GM18951 (cell line): ENCODE measurements around the gene CALHM3.
"Not testable (repeated sequence)": the region's sequence is repeated elsewhere in the genome, so short reads cannot be mapped to it uniquely, and the experiment has no call there.

ENCODE experiments used
- POLR2A ChIP-seq: IDR thresholded peaks from 4 replicates; pipeline ENCODE4 v1.6.1; 2011; ENCODE audit warnings: mild to moderate bottlenecking; ENCODE audit not compliant: insufficient read length, insufficient read depth; ENCODE audit errors: extremely low read depth
- in situ Hi-C: fragments of 300-500 bp; cut with MboI; formaldehyde crosslinking; loops from one replicate; pipeline ENCODE4 v1.12.0; 2022; ENCODE audit warnings: low sequenced_read_pairs, mixed read lengths, inconsistent platforms; ENCODE audit not compliant: unreplicated experiment

Gene CALHM3

DNA sequence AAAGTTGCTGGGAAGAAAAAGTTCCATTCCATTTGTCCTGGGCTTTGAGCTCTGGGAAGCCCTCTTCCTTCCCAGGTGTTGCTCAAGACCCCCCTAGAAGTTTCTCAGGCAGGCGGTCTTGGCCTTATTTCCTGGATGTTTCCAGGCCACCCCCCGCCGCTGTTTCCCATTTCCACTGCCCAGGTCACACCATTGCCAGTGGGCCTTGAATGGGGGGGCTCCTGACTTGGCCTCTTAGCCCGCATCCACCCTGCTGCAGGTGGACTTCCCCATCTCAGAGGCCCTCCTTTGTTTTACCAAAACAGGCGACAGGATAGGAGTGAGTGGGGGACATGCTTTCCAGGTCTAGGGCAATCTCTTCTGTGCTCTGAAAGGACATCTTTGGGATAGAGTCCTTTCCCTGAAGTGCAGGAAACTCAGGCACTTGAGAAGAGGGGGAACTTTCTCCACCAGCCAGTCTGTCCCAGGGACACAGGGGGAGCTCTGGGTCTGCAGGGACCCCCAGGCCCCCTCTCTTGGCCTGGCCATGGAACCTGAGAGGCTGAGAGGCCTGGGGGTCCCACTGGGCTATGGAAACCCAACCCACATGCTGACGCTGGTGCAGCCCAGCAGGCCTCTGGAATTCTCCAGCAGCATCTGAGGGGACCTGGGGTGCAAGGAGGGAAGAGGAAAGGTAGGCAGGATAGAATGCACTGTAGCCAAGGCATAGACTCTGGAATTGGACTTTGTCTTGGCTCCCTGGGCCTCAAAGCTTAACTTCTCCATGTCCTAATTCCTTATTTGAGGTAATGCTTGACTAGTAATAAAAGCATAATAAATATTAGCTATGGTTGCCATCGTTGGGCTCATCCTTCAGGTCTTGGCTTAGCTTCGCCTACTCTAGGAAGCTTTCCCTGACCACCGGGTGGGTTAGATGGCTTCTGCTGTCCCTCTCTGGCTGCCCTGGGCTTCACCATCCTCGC, 32.0 kb upstream of the CALHM3 start:
- in situ Hi-C loops = no loop called here
- no peak for TF ChIP-seq POLR2A

DNA sequence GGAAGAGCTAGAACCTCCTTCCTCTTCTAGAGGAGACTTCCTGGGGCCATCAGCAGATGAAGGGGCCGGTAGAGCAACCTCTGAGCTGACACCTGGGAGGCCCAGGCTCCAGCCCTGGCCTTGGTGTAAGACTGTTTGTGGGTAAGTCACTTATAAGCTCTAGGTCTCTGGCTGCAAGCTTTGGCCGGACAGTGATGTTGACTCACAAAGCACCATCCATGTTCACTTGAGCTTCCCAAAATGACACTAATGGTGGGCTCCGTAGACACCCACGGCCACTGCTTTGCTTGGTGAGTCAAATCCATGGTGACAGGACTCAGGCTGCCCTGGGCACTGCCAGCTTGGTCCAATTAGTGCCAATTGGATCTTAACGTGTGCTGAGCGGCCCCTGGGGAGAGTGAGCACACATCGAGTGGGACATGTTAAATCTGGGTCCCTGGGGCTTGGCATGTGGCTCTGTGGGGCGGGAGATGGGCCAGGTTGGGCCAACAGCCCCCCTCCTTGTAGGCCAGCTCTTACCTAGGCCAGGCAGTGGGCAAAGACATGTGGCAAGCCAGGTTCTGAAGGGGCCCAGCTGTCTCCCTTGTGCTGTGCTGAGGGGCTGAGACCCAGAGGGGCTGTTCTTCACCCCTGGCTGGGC, 31.1 kb upstream of the CALHM3 start:
- in situ Hi-C loops = no loop called here
- no peak for TF ChIP-seq POLR2A

DNA sequence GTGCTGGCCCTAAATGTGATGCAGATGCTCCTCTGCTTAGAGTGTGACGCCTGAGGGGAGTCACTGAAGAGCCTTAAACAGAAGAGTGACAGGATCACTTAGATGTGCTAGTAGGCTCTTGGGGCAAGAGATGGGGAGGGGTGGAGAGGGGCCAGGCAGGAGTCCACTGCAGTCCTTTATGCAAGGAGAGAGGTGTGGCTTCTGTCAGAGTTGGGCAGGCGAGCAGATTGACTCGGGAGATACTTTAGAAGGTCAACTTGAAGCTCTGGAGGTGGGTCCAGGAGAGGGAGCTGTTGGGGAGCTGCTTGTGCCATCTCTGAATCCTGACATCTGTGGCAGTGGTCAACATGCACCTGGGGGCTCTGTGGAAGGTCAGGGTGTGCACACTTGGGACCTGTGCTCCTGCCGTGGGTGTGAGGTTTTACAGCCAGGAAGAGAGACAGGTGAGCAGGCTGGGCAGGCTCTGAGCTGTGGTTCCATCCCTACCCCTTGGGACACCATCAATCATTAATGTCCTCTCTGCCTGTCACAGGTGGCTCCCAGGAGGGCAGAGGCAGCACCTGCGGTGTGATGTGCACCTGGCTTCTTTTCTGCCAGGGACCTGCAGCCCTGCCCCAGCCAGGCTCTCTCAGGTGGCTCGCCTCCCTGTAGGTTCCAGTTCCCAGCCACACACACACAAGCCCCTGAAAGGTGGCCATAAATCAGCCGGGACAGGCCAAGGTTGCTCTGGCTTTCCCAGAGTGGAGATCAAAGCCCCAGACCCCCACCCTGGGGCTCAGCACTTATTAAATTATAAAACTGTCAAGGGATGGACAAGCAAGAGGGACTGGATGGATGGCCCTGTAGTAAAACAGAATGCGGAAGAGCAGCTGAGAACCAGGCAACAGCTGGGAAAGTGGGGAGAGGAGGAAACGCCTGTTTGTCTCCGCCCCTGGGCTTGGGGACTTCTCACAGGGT, 28.5 kb upstream of the CALHM3 start:
- TF ChIP-seq POLR2A = no peak
- in situ Hi-C loops = no loop called here

DNA sequence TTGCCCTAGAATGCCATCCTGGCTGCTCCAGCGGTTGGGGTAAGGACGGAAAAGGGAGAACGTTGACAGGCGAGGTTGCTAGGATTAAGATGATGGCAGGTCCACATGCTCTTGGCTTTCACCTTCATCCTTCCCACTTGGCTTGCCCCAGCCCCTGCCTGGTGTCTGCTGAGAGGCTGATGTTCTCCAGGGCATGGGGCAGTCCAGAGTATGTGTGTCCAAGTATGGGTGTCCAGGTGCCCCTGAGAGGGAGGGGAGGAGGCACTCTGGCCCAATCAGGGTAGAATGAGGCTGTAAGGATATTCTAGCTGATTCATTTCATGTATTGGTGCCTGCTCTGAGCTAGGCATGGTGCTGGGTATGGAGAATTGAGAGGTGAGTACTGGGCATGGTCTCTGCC, 27.0 kb upstream of the CALHM3 start:
- no peak for TF ChIP-seq POLR2A
- in situ Hi-C loops = no loop called here

DNA sequence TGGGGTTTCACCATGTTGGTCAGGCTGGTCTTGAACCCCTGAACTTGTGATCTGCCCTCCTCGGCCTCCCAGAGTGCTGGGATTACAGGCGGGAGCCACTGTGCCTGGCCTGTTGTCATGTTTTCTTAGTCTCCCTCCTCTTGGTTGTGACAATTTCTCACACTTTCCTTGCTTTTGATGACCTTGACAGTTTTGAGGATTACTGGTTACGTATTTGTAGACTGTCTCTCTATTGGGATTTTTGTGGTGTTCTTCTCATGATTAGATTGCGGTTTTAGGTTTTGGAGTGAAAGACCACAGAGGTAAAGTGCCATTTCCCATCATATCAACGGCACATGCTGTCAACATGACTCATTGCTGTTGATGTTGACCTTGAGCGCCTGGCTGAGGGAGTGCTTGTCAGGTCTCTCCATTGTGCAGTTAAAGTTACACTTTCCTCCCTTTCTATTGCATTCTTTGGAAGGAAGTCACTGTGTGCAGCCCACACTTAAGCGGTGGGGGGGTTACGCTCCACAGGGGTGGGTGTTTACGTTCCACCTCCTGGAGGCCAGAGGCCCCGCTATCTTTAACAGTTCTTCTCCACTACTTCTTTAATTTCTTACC, 25.2 kb upstream of the CALHM3 start:
- no peak for TF ChIP-seq POLR2A
- in situ Hi-C loops = no loop called here

DNA sequence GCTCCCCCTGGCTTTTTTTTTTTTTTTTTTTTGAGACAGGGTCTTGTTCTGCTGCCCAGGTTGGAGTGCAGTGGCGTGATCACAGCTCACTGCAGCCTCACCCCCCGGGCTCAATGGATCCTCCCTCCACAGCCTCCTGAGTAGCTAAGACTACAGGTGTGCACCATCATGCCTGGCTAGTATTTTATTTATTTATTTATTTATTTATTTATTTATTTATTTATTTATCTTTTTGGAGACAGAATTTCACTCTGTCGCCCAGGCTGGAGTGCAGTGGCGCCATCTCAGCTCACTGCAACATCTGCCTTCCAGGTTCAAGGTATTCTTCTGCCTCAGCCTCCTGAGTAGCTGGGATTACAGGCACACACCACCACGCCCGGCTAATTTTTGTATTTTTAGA, 24.7 kb upstream of the CALHM3 start:
- in situ Hi-C loops = not testable (repeated sequence)

DNA sequence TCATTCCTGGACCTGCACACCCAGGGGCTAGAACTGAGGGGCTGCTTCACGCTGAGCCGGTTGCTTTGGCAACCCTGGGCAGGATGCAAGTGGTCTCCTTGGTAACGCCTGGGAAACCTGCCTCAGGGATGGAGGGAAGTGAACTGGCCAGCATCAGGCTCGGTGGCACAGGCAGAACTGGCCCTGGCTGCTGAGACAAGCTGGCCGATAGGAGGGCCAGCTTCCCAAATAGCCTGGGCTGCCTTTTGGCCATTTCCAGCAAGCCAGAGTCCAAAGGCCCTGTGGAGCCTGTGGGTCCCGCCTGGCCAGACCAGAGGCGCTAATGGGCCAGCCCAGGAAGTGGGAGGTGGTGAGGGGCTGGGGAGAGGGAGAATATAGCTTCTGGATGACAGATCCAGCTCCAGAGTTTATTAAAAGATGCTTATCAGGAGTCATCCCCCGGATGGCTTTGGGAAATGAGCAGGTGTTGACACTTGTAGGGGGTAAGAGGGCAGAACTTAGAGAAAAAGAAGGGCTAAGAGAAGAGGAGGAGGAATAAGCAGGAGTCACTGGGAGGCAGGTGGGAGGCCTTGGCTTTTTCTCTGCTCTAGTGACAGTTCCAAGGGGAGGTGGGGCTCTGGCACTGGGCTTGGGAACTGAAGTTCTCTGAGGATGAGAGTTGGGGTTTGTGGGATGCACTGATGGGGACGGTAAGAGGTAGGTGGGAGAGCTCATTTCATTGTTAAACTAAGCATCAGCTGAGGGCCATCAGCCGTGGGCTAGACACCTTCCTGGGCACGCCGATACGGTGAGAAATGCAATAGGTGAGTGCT, 24.0 kb upstream of the CALHM3 start:
- TF ChIP-seq POLR2A = no peak
- in situ Hi-C loops = no loop called here

DNA sequence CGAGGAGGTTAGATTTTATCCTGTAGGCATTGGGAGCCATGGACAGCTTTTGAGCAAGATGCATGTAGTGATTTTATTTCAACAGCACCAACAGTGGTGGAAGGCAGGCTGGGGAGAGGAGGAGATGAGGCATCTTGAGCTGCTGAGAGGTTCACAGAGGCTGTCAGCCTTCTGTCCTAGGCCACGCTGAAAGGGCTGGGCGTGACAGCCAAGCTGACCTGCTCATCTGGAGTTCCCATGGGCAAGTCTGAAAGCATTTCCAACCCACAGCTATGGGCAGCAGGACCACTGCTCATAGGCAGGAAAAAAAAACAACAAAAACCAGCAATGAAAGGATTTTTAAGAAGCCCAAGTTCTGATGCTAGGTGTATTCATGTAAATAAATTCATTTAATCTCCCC, 22.1 kb upstream of the CALHM3 start:
- no peak for TF ChIP-seq POLR2A
- in situ Hi-C loops = no loop called here

DNA sequence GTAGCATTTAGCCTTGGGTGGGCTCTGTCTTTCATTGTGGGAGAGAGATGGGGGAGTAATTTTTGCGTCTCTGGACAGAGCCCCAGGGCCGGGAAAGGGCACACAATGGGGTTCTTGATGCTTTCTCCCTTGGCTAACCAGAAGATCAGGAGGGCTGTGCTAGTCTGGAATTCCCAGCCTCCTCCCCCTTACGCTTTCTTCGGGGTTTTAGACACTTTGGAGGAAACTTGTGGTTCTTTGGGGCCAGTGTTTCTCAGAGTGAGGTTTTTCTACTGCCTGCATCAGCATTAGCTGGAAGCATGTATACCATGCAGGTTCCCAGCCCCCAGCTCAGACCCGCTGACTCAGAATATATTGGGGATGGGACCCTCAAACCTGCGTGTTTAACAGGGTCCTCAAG, 21.4 kb upstream of the CALHM3 start:
- TF ChIP-seq POLR2A = no peak
- in situ Hi-C loops = no loop called here

DNA sequence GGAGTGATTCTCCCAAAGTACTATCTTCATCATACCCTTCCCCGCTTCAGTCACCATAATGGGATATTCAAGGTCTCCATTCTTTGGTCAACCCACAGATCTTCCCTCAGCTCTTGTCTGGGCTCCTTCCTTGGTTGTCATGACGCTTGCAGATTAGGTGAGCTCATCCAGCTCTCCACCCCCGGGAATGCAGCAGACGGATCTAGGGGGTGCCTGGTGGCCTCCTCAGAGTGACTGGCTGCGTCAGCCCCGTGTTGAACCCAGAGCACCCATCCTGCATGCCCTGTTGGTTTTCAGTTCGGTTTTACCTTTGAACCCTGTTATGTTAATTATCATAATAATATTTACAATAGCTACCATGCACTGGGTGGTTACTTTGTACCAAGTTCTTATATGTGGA, 20.8 kb upstream of the CALHM3 start:
- TF ChIP-seq POLR2A = no peak
- in situ Hi-C loops = no loop called here

DNA sequence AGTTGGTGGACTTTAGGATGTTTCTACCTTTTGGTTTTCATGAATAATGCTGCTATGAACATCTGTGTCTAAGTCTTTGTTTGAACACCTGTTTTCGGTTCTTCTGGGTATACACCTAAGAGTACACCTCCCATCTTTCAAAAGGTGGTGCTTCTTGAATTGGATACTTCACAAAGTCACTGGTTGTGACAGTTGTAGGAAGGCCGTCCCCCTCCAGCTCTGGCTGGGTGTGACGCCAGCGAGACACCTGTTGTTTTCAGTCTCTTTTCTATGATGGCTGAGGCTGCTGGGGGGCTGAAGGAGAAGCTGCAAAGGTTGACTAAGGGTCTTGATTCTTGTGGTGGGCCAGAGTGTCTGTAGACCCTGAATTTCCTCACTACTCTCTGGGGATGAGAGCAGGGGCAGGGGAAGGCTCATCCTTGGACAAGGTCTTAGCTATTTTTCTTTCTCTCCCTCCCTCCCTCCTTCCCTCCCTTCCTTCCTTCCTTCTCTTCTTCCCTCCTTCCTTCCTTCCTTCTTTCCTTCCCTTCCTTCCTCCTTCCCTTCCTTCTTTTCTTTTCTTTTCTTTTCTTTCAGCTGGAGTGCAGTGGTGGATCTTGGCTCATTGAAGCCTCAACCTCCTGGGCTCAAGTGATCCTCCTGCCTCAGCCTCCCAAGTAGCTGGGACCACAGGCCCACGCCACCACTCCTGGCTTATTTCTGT, 20.0 kb upstream of the CALHM3 start:
- TF ChIP-seq POLR2A = no peak
- in situ Hi-C loops = no loop called here
